OCI-M2 (cell line): ENCODE results near the gene RRP1.
"Not testable (repeated sequence)": the region's sequence is repeated elsewhere in the genome, so short reads cannot be mapped to it uniquely, and the experiment has no call there.

Source experiments
- DNase-seq: peaks from one replicate; lab custom pipeline; 2025; ENCODE audit not compliant: unreplicated experiment; lab: John Stamatoyannopoulos, UW

RRP1 gene

DNA sequence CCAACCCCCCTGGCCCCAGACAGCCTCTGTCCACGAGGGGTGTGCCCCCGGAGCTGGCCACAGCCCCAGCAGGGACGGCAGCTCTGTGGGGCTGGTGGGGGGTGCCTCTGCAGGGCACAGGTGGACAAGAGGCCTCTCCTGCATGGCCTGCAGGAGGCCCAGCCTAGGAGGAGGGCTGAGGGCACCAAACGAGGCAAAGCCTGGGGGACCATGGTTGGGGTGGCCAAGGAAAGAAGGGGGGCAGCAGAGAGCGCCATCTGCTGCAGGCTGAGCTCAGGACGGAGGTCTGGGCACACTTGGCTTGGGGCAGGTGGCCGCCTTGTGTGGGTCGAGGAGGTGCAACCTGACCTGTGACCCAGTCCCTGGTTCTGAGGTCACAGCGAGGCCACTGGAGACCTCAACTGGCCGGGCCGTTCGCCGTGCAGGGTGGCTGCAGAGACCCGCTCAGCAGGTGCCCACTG, 27.3 kb downstream of the RRP1 start:
- no peak for DNase-seq

DNA sequence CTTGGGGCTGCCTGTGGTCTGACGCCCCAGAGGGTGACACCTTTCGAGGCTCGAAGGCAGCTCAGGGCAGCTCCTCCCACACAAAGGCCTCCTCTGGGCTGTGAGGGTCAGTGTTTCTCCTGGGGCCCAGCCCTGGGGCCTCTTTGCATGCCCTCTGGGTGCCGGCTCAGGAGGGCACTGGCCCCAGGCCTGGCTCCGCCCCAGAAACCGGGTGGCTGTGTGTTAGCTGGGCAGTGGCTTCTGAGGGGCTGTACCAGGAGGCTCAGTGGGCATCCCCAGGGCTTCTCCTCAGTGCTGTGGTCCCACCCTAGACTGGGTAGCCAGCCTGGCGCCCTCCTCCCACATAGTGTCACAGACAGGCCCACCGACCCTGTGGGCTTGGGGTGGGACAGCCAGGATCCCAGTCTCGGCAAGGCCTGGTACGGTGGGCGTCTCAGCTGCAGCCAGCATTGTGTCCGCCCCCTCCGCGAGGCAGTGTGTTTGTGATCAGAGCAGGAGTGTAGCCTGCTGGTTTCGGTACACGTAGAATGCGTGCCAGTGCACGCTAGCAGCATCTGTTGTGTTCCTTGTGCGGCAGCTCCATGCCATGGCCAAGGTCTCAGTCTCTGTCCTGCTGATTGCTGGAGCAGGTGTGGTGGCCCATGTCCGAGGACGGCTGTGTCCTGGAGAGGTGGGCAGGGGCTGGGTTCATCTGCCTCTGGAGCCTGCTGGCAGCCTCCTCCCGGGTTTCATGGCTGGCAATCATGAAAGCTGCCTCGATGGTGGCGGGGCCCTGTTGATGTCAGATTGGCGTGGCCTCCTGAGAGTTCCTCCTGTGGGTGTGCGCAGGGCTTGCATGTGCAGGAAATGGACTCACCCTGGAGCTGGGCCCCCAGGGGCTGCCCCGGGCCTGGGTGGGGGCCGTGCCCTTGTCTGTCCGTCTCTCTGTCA, 28.0 kb downstream of the RRP1 start:
- no peak for DNase-seq

DNA sequence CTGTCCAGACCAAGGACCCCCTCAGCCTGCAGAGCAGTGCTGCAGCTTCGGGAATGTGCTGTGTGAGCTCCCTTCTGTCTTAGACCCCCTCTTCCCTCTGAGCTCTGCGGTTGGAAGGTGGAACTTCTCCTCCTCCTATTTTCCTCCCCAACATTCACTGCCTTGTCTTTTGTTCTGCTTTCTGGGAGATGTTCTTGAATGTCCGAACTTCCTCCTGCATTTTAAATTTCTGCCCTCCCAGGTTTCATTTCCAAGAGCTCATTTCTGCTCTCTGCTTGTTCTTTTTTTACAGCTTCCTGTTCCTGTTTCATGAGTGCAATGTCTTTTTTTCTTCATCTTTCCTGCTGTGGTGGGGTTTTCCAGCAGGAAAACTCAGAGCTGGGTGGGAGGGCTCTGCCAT, 29.3 kb downstream of the RRP1 start:
- no peak for DNase-seq

DNA sequence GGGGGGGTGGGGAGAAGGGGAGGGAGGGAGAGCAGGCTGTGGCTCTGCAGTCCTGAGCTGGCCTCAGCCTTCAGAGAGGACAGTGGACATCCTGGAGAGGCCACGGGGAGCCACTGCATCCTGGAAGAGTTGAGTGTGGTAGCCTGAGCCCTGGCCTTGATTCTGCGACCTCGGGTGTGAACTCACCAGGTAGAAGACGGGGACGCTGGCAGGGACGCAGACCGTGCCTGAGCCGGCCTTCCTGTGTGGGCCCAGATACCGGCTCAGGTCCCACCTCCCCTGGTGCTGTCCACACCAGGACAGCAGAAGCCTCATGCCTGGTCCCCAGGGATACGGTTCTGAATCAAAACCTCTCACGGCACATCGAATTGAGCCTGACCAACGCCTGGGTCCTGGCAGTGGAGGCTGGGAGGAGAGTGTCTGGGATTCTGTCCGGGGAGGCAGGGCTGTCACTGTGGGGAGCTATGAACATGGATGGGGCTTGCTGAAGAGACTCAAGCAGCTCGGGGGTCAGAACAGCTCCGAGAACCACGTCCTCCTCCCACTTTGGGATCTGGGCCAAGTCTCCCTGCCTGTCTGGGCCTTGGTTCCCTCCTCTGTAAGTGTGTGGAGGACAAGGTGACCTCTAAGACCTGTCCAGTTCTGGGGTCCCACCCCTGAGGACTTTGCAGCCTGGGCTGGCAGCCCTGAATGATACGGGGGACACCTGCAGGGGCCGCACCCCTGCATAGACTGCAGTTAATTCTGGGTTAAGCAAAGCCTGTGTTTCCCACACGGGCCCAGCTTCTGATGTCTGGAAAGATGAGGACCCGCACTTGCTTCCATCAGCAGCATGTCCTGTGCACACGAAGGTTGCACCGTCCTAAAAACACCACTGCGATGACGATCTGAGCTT, 30.4 kb downstream of the RRP1 start:
- DNase-seq, result no peak

DNA sequence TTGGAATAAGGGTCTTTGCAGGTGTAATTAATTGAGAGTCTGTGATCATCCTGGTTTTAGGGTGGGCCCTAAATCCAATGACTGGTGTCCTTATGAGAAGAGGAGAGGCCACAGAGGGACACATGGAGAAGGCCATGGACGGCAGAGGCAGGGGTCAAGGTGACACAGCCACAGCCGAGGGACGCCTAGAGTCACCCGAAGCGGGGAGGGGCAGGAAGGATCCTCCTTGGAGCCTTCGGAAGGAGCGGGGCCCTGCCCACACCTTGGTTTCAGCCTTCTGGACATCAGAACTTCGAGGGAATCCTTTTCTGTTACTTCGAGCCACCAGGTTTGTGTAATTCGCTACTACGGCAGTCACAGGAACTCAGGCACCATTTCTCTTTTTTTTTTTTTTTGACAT, 31.1 kb downstream of the RRP1 start:
- no peak for DNase-seq

DNA sequence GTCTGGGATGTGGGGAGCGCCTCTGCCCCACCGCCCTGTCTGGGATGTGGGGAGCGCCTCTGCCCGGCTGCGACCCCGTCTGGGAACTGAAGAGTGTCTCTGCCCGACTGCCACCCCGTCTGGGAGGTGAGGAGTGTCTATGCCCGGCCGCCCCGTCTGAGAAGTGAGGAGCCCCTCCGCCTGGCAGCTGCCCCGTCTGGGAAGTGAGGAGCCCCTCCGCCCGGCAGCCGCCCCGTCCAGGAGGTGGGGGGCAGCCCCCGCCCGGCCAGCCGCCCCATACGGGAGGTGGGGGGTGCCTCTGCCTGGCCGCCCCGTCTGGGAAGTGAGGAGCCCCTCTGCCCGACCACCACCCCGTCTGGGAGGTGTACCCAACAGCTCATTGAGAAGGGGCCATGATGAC, 32.8 kb downstream of the RRP1 start:
- DNase-seq, result not testable (repeated sequence)

DNA sequence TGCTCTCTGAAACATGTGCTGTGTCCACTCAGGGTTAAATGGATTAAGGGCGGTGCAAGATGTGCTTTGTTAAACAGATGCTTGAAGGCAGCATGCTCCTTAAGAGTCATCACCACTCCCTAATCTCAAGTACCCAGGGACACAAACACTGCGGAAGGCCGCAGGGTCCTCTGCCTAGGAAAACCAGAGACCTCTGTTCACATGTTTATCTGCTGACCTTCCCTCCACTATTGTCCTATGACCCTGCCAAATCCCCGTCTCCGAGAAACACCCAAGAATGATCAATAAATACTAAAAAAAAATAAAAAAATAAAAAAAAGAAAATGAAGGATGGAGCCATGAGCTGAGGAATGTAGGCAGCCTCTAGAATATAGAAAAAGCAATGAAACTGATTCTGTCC, 33.4 kb downstream of the RRP1 start:
- DNase-seq, result not testable (repeated sequence)

DNA sequence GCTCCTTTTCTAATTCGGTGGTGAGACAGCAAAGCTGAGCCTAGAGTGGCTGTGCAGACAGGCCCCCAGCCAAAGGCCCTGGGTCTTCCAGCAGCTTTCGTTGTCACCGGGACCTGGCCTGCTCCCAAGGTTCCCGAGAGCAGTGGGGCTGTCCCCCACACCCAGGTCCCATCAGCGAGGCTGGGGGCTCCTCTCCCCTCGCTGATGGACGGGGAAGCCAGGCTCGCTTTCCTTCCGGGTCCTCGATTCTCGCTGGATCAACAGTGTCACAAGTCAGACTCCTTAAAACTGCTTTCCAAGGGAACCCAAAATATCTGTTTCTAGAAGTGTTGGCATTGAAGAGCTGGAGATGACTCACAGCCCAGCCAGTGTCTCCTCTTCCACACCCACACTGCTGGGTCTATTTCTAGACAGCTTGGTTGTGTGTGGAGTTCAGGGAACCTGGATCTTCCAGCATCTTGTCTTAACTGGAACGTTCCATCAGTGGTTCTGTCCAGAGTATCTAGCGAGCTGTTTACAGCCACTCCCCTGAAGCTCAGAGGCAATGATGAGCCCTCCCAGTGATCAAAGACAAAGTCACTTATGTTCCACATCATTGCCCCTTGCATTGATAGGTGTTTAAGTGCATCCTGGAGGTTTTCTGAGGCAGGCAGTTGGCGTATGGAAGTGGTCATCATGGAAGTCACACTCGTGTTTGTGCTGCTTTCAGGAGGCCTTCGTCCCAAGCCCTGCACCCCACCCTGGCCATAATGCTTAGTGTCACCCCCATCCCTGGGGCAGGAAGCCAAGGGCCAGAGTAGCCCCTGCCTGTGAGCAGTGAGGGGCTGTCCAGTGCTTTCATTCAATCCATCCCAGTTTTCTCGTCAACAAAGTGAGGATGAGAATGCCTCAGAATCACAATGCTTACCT, 35.2 kb downstream of the RRP1 start:
- DNase-seq, result no peak

DNA sequence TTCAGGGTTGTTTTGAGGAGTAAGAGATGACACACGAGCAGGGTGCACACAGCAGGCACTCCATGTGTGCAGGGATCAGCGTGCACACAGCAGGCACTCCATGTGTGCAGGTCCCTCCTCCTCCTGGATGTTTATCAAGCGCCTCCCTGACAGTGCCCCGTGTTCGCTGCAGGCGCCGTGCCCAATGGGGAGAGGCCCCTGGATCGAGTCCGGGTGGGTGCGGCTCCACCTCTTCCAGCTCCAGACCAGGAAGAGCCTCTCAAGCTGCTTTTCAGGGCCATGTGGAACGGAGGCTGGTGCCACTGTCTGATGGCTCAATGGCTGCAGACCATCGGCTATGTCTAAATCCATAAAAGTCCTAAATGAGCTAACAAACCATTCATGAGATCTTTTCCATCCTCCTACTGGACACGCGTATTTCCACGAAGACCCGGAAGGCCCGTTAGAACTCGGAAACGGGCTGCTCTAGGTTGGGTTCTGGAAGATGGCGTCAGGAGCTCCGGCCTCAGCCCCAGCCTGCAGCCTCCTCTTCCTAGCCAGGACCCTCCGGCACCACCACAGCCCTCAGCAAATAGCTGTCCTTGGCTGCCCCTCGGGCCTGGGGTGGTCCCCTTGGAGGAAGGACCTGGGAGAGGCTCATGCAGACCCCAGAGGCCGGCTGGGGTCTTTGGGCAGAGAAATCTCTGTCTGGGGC, 36.0 kb downstream of the RRP1 start:
- no peak for DNase-seq

DNA sequence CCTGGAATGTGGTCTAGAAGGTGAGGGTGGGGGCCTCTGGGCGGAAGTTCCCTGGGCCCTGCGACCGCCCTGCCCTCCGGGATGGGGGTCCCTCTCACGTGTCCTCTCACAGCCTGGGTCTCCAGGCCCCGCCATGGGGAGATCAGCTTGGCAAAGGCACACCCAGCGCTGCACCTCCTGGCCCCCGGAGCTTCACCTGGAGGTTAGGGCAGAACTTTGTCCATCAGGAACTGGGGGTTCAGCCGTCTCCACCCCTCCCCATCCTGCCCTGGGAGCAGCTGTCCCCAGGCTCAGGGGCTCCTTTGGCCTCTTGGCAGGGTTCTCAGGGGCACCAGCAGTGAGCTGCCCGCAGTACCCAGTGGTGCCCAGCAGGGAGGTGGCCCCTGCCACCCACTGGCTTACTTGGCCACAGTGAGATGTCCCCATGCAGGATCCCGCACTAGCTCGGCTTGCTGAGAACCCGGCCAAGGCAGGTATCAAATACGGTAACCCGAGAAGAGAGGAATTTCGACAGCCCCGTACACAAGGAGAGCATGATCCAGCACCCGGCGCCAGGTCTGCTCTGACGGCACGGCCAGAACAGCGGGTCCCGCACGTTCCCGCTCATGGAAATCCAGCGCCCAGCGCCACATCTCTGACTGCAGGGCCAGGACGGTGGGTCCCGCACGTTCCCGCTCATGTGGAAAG, 36.7 kb downstream of the RRP1 start:
- DNase-seq, result no peak

DNA sequence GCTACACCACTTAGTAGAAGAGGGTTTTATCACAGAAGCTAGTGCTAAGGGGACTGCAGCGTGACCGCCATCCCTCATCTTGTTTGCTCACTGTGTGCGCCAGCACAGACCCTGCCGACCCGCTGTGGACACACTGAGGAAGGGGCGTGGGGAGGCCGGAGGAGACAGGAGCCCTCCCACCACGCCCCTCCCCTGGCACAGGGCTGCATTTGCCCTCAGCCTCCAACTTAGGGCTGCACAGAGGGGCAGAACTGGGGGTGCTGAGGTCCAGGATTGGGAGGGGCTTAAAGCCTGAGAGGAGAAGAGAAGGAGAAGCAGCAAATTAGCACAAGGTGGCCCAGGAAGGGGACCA, 37.2 kb downstream of the RRP1 start:
- no peak for DNase-seq

DNA sequence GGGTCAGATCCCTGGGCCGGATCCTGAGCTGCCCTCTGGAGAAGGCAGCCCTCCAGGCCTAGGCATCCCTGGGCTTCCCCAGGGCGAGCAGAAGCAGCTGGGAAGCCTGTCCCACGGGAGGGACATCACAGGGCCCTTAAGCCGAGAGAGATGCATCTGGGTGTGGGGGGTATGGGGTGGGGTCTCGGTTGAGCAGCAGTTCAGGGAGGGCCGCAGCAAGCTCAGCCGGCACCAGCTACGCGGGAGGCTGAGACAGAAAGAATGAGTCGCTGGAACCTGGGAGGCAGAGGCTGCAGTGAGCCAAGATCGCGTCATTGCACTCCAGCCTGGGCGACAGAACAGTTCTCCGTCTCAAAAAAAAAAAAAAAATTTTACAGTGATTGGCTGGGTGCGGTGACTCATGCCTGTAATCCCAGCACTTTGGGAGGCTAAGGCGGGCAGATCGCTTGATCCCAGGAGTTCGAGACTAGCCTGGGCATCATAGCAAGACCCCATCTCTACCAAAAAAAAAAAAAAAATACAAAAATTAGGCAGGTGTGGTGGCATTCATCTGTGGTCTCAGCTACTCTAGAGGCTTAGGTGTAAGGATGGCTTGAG, 37.7 kb downstream of the RRP1 start:
- no peak for DNase-seq

DNA sequence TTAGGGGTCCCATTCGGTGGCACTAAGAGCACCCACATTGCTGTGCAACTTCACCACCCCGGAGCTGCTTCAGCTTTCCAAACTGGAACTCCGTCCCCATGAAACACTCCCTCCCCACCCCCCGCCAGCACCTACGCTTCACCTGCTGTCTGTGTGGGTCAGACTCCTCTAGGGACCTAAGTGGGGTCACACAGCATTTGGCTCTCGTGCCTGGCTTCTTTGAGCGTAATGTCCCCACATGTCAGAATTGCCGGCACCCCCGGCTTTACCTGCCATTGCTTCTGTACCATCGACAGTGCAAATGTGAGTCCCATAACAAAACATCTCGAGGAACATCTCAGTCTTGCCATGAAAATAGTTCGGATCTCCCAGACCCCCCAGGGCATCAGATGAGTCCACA, 39.8 kb downstream of the RRP1 start:
- no peak for DNase-seq

DNA sequence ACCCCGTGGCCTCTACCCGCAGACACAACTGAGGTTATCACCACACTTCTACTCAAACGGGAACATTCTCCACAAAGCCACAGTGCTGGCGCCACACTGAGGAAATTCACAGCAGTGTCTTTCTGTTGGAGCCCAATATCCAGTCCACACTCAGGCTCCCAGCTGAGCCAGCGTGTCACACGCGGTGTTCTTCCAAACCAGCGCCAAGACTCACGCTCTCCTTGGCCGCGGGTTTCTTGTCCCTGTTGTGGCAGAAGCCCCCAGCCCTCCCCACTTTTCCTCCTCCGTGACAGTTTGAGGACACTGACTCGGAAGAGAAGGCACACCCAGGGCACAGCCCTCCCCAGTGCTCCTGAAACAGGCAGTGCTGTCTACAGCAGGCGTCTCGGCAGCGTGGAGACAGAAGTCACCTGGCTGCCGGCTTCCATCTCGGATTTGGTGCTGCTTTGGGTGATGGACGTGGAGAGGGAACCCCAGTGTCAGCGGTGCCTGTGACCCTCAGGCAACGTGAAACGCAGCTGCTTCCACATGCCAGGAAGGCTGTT, 40.3 kb downstream of the RRP1 start:
- no peak for DNase-seq

DNA sequence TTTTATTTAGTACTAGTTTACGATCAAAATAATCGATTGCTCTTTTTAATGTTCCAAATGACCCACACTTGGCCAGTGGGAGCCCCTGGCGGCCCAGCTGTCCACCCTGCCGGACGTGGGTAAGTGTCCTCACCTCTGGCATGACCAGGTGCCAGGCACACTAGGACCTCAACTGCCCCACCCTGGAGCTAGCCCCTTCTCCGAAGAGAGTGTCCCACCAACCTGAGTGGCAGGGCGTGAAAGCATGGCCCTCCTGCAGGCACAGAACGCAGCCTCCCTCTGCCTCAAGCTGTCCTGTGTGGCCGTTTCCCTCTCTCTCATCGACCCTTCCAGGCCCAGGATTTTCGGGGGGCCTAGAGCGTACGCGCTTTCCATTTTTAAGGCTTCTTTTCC, 42.8 kb downstream of the RRP1 start:
- DNase-seq, result no peak

DNA sequence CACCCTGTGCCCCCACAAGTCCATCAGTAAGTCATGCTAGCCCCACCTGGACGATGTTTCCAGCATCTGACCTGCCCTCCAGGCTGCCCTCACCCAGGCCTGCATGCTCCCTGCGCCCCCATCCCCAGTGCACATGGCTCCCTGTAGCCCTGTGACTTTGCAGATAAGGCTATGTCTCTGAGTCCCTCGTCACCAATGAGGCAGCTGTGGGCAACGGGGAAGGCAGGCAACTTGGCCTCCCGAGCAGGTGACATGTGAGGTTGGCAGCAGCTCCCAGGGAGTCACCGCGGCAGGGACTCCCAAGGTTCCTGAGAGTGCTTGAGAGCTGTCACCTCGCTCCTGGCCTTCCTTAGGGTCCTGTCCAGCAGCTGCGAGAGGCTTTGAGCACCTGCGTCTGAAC, 43.3 kb downstream of the RRP1 start:
- no peak for DNase-seq

DNA sequence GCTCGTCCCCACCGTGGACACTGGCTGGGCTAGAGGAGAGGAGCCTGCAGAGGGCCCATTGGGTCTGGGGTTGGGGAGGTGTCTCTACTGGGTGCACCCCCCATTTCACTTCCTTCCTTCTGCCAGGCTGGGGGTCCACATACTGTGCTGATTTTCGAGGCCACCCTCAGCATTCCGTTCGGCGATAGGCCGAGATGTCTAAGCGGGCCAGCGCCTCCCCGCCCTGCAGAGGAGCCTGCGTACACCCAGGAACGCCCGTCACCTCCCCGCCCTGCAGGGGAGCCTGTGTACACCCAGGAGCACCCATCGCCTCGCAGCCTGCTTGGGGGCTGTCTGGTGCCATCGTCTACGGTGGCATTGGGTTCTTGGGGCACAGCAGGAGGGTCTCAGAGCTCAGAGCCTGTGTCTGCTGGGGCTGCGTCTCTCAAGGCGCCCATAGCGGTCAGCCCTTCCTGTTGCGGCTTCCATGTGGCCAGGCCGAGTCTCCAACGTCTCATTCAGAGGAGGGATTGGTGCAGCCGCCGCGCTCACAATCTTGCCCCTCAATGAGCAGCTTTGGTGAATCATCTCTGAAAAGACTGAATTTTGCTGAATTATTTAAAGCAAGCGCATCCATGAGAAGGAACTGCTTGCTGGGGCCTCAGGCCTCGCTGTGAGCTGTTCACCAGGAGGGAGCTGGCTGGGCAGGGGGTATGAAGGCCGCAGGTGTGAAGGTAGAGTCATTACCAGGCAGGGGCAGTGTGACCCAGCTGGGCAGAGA, 44.9 kb downstream of the RRP1 start:
- no peak for DNase-seq

DNA sequence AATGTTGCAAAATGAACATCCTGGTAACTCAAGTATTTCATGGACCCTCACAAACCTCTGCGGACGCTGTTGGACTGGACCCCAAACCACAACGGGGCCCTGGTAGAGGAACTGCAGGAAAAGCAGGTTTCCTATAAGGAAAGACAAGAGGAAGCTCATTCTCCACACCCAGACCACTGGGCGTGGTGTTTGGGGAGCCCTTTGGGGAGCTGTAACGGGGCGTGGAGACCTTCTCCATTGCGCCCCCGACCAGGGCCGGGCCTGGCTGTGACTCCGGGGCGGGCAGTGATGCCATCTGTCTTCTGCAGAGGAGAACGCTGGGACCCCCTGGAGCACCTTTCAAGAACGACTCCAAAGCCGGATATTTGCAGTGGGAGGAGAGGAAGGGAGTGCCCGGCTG, 45.7 kb downstream of the RRP1 start:
- DNase-seq, result no peak
